ENCODE measurements around the gene MAP3K14. TPM values are rescaled to one million over a fixed set of nuclear protein-coding genes. Genes with fewer than 3 reads are reported as not detected.

Gene MAP3K14
- total RNA-seq, 1 donor from 2014 or later: 6.6 TPM

- no peak overlapping the region for H3K4me3 ChIP-seq (ENCODE audit: low read depth, low read length)
- DNase-seq (ENCODE audit: low read depth): no peak
- no peak for TF ChIP-seq CTCF (conservative IDR thresholded peaks at IDR 0.05; ENCODE audit: low read depth, low read length)
These were observed 85.9 kb downstream of the MAP3K14 start for GRCh38 chr17:45230787-45231480.

GRCh38 chr17:45230410-45230786, 86.4 kb downstream of the MAP3K14 start:
- no peak for DNase-seq (ENCODE audit: low read depth)
- no peak for TF ChIP-seq CTCF (conservative IDR thresholded peaks at IDR 0.05; ENCODE audit: low read depth, low read length)
- H3K4me3 ChIP-seq (ENCODE audit: low read depth, low read length): no peak overlapping the region

GRCh38 chr17:45229681-45230409, 87.0 kb downstream of the MAP3K14 start:
- no peak overlapping the region for H3K4me3 ChIP-seq (ENCODE audit: low read depth, low read length)
- no peak for DNase-seq (ENCODE audit: low read depth)
- no peak for TF ChIP-seq CTCF (conservative IDR thresholded peaks at IDR 0.05; ENCODE audit: low read depth, low read length)

GRCh38 chr17:45228763-45229539, 87.9 kb downstream of the MAP3K14 start:
- no peak for DNase-seq (ENCODE audit: low read depth)
- no peak for TF ChIP-seq CTCF (conservative IDR thresholded peaks at IDR 0.05; ENCODE audit: low read depth, low read length)
- no peak overlapping the region for H3K4me3 ChIP-seq (ENCODE audit: low read depth, low read length)

GRCh38 chr17:45227926-45228762, 88.7 kb downstream of the MAP3K14 start:
- TF ChIP-seq CTCF (conservative IDR thresholded peaks at IDR 0.05; ENCODE audit: low read depth, low read length): no peak
- H3K4me3 ChIP-seq (ENCODE audit: low read depth, low read length): no peak overlapping the region
- no peak for DNase-seq (ENCODE audit: low read depth)

GRCh38 chr17:45227101-45227925, 89.5 kb downstream of the MAP3K14 start:
- no peak for DNase-seq (ENCODE audit: low read depth)
- no peak for TF ChIP-seq CTCF (conservative IDR thresholded peaks at IDR 0.05; ENCODE audit: low read depth, low read length)
- H3K4me3 ChIP-seq (ENCODE audit: low read depth, low read length): no peak overlapping the region

Data from epithelial cell of proximal tubule (primary cell).